ENCODE data around the gene NRXN3.

DNA sequence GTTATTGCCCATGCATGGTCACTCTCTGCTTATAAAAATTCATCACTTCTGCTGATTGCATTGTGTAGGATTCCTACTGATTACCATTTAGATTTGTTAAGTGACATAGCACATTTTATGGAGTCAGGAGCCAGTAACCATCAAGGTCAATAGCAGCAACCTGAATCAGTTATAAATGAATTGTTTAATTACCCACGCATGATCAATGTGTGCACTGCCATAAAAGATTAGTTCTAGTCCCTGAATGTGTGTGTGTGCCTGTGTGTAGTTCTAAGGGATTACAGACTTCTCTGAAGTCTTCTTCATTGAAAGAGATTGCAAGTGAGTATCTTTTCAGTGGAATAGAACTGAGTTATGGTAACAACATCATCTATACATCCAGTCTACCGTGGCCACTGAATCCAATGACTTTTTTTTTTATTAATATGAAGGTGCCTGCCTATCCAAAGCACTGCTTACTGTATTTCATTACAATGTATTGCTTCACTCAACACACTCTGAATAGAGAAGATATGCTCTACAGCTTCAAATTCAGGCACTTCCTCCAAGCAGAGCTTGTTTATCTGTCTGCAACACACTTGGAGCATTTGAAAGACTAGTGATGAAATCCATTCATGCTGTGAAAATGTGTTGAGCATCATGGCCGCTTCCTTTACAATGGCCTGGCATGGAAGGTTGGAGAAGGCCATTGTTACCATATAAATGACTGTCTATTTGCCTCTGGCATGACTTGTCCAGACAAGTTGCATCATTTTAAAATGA is 1659.4 kb downstream of the NRXN3 start:
- TF ChIP-seq EZH2phosphoT487 (IDR thresholded peaks at IDR 0.05; ENCODE audit: insufficient read depth, low read depth): no peak
- TF ChIP-seq EZH2 (IDR thresholded peaks at IDR 0.05; ENCODE audit: insufficient read depth, poor library complexity, severe bottlenecking): no peak
